Smooth muscle cell of the brain vasculature (primary cell): ENCODE results near the gene VPS41.

Experiments
- DNase-seq: peaks from one replicate; pipeline ENCODE4 v3.0.0-alpha.2; 2012; ENCODE audit warnings: low read depth, low spot score

VPS41 gene

GRCh38 chr7:38674513-38674912 lies 234.5 kb downstream of the VPS41 start:
- DNase-seq, result no peak

GRCh38 chr7:38673795-38674194 lies 235.2 kb downstream of the VPS41 start:
- DNase-seq, result no peak
